Measurements from ENCODE around the gene NTRK1. TPM values are rescaled to one million over a fixed set of nuclear protein-coding genes. Genes with fewer than 3 reads are reported as not detected.

Gene NTRK1
- total RNA-seq, 1 donor from 2014 or later, result not detected

GRCh38 chr1:156881663-156882062, 21.0 kb downstream of the NTRK1 start:
- DNase-seq, result no peak

- no peak for DNase-seq
Measured at GRCh38 chr1:156882543-156882942, 21.9 kb downstream of the NTRK1 start.

- no peak for DNase-seq
Measured at GRCh38 chr1:156883919-156884318, 23.3 kb downstream of the NTRK1 start.

GRCh38 chr1:156884560-156885184, 24.0 kb downstream of the NTRK1 start:
- DNase-seq, result no peak

- no peak for DNase-seq
Measured at GRCh38 chr1:156885314-156885713, 24.6 kb downstream of the NTRK1 start.

- no peak for DNase-seq
Measured at GRCh38 chr1:156885880-156886355, 25.3 kb downstream of the NTRK1 start.

GRCh38 chr1:156886583-156887281, 26.1 kb downstream of the NTRK1 start:
- DNase-seq, result no peak

GRCh38 chr1:156887317-156887716, 26.7 kb downstream of the NTRK1 start:
- DNase-seq, result no peak

GRCh38 chr1:156887734-156888133, 27.1 kb downstream of the NTRK1 start:
- DNase-seq, result no peak

- peak; percentile 65 for DNase-seq
Measured at GRCh38 chr1:156889802-156890580, 29.3 kb downstream of the NTRK1 start.

GRCh38 chr1:156892190-156893047, 31.8 kb downstream of the NTRK1 start:
- peak; percentile 56 for DNase-seq

GRCh38 chr1:156893048-156893953, 32.6 kb downstream of the NTRK1 start, which contains the start of gene PEAR1:
Gene PEAR1 (plus strand): TSS chr1:156893718. CDS start chr1:156903927, 10,209 bp downstream.
- DNase-seq, result no peak

GRCh38 chr1:156894001-156894400, 33.3 kb downstream of the NTRK1 start:
- no peak for DNase-seq

GRCh38 chr1:156894711-156895454, 34.2 kb downstream of the NTRK1 start:
- DNase-seq, result no peak

- no peak for DNase-seq
Measured at GRCh38 chr1:156895455-156895812, 34.8 kb downstream of the NTRK1 start.

GRCh38 chr1:156895927-156896326, 35.3 kb downstream of the NTRK1 start:
- no peak for DNase-seq

- DNase-seq, result no peak
Measured at GRCh38 chr1:156896490-156897033, 35.9 kb downstream of the NTRK1 start.

- no peak for DNase-seq
Measured at GRCh38 chr1:156897078-156897825, 36.6 kb downstream of the NTRK1 start.

GRCh38 chr1:156898161-156898566, 37.5 kb downstream of the NTRK1 start:
- DNase-seq, result no peak
